HepG2 (cell line): Measurements from ENCODE around the gene C19orf44. TPM values are rescaled to one million over a fixed set of nuclear protein-coding genes. Genes with fewer than 3 reads are reported as not detected.

Experiments used
- ARNT2 ChIP-seq: sonication (generic); formaldehyde crosslinking; IDR thresholded peaks from 2 replicates; pipeline ENCODE4 v1.8.0; 2022; ENCODE audit warnings: mild to moderate bottlenecking, low read depth, missing genetic modification reagents, moderate library complexity
- BCL6 ChIP-seq: IDR thresholded peaks from 2 replicates; pipeline ENCODE4 v1.6.1; 2016; ENCODE audit warnings: missing genetic modification reagents, missing compliant biosample characterization
- CCAR2 ChIP-seq: fragments of 200-400 bp; formaldehyde crosslinking; optimal IDR thresholded peaks from 2 replicates; pipeline ENCODE3; 2018; ENCODE audit warnings: low read depth, mild to moderate bottlenecking, low read length, moderate library complexity
- ELF1 ChIP-seq: sonication (generic); formaldehyde crosslinking; IDR thresholded peaks from 2 replicates; pipeline ENCODE4 v1.4.0; 2020; ENCODE audit warnings: missing genetic modification reagents
- ELF3 ChIP-seq: IDR thresholded peaks from 2 replicates; pipeline ENCODE4 v1.6.1; 2016; ENCODE audit warnings: missing genetic modification reagents, missing compliant biosample characterization
- EP300 ChIP-seq, 3 experiments: sonication (generic) in 1 of 3; formaldehyde crosslinking in 1 of 3; IDR thresholded peaks; 2 replicates each; pipeline versions ENCODE4 v1.5.1 to v1.6.1; 2011 to 2020; ENCODE audit warnings: low read depth in 2 of 3, low read length in 2 of 3, borderline replicate concordance in 1 of 3, improper control_type of control experiment in 1 of 3, mild to moderate bottlenecking in 1 of 3, missing genetic modification reagents in 1 of 3, moderate library complexity in 1 of 3
- HMG20A ChIP-seq: IDR thresholded peaks from 2 replicates; pipeline ENCODE4 v1.6.1; 2016; ENCODE audit warnings: borderline replicate concordance
- HOXA3 ChIP-seq: sonication (generic); formaldehyde crosslinking; IDR thresholded peaks from 2 replicates; pipeline ENCODE4 v1.5.0; 2020; ENCODE audit warnings: missing genetic modification reagents
- JUNB ChIP-seq: sonication (generic); formaldehyde crosslinking; IDR thresholded peaks from 2 replicates; pipeline ENCODE4 v1.8.0; 2022; ENCODE audit warnings: missing genetic modification reagents, mild to moderate bottlenecking, borderline replicate concordance
- KDM5B ChIP-seq: sonication (generic); formaldehyde crosslinking; IDR thresholded peaks from 2 replicates; pipeline ENCODE4 v1.4.0; 2020; ENCODE audit warnings: missing genetic modification reagents, mild to moderate bottlenecking, borderline replicate concordance
- MAZ ChIP-seq, 2 experiments: sonication (generic) in 1 of 2; formaldehyde crosslinking in 1 of 2; IDR thresholded peaks; 2 replicates each; pipeline versions ENCODE4 v1.5.0 to v1.6.1; 2012 to 2020; ENCODE audit warnings: low read depth in 2 of 2, mild to moderate bottlenecking in 2 of 2, borderline replicate concordance in 1 of 2, improper control_type of control experiment in 1 of 2, low read length in 1 of 2, missing genetic modification reagents in 1 of 2, moderate library complexity in 1 of 2
- RAD51 ChIP-seq: fragments of 450-650 bp; IDR thresholded peaks from 2 replicates; pipeline ENCODE4 v1.6.1; 2016; ENCODE audit warnings: borderline replicate concordance
- SOX5 ChIP-seq: IDR thresholded peaks from 2 replicates; pipeline ENCODE4 v1.6.1; 2016; ENCODE audit warnings: borderline replicate concordance
- ZNF430 ChIP-seq: sonication (generic); formaldehyde crosslinking; IDR thresholded peaks from 2 replicates; pipeline ENCODE4 v1.9.0; 2021; ENCODE audit warnings: mild to moderate bottlenecking, missing genetic modification reagents
- polyA plus RNA-seq, 8 experiments: library from polyadenylated mRNA; depleted of rRNA in 3 of 8; stranded (reverse) in 7 of 8; unstranded in 1 of 8; fragments of >200 nt; fragmentation: Illumina TruSeq in 4 of 8; extraction: Trizol in 4 of 8; gene quantifications; 2 replicates each; pipeline versions ENCODE4 v1.2.1 to v1.2.3, GENCODE V29; 2011 to 2016; ENCODE audit warnings: low read depth in 4 of 8, missing spikeins in 1 of 8, mixed read lengths in 1 of 8; ENCODE audit not compliant: insufficient read depth in 1 of 8
- total RNA-seq, 5 experiments: library from RNA; depleted of rRNA; stranded (reverse); fragments of >200 nt; fragmentation: Illumina TruSeq; extraction: Trizol; gene quantifications; 2 replicates each; pipeline ENCODE4 v1.2.3, GENCODE V29; 2016; ENCODE audit warnings: low read depth in 1 of 5
- TF ChIP-seq, protein P1 (sequence below): sonication (generic); formaldehyde crosslinking; IDR thresholded peaks from 2 replicates; pipeline ENCODE4 v1.5.0; 2020; ENCODE audit warnings: missing genetic modification reagents, mild to moderate bottlenecking, borderline replicate concordance
- TF ChIP-seq, protein P2 (sequence below): sonication (generic); formaldehyde crosslinking; IDR thresholded peaks from 2 replicates; pipeline ENCODE4 v1.4.0; 2020; ENCODE audit warnings: missing genetic modification reagents
- TF ChIP-seq, protein P3 (sequence below): sonication (generic); formaldehyde crosslinking; IDR thresholded peaks from 2 replicates; pipeline ENCODE4 v1.4.0; 2020; ENCODE audit warnings: missing genetic modification reagents
- TF ChIP-seq, protein P4 (sequence below): sonication (generic); formaldehyde crosslinking; IDR thresholded peaks from 2 replicates; pipeline ENCODE4 v1.8.1; 2023; ENCODE audit warnings: mild to moderate bottlenecking, moderate library complexity, missing genetic modification reagents
- TF ChIP-seq, protein P5 (sequence below): IDR thresholded peaks from 2 replicates; pipeline ENCODE4 v1.6.1; 2018; ENCODE audit warnings: missing genetic modification reagents, mild to moderate bottlenecking, missing compliant biosample characterization
- TF ChIP-seq, protein P6 (sequence below), 2 experiments: fragments of 450-650 bp in 1 of 2; sonication (generic) in 1 of 2; formaldehyde crosslinking; IDR thresholded peaks; 2 replicates each; pipeline versions ENCODE4 v1.5.0 to v1.8.0; 2020 to 2022; ENCODE audit warnings: mild to moderate bottlenecking in 1 of 2, missing genetic modification reagents in 1 of 2

The C19orf44 gene
- total and polyA plus RNA-seq, 2 of the 13 experiments (the other 11 are each of a cell fraction or from before 2014, with no cell fraction given): 3.2 to 4.3 TPM

DNA sequence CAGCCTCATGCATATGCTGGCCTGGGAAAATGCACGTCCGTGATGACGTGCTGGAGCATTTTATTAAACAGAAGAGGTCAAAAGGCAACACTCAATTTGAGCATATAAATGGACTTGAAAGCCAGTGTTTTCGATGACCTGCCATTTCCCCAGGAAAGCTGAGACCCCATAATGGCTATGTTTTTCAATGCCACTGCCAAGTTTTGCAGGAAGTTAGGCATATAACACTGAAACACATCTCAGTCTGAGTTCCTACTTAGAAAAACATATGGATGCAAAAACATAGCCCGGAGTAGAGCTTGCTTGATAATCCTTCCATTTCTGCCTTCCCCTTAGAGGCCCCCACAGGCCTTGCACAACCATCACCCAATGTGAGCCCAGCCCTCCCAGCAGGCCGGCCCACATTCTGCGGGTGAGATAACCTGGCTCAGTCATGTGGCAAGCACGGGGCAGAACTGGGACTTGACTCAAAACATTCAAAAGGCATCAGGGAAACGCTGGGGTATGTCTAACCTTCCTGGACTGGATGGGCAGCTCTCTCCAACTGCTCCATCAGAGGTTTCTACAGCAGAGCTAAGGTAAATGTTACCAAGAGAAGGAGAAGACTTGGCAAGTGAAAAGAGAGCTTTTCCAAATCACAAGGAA is 49.3 kb upstream of the C19orf44 start (continued):
- TF ChIP-seq, protein P1, sequence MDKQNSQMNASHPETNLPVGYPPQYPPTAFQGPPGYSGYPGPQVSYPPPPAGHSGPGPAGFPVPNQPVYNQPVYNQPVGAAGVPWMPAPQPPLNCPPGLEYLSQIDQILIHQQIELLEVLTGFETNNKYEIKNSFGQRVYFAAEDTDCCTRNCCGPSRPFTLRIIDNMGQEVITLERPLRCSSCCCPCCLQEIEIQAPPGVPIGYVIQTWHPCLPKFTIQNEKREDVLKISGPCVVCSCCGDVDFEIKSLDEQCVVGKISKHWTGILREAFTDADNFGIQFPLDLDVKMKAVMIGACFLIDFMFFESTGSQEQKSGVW (CRISPR knock-in tag): no peak
- TF ChIP-seq, protein P2, sequence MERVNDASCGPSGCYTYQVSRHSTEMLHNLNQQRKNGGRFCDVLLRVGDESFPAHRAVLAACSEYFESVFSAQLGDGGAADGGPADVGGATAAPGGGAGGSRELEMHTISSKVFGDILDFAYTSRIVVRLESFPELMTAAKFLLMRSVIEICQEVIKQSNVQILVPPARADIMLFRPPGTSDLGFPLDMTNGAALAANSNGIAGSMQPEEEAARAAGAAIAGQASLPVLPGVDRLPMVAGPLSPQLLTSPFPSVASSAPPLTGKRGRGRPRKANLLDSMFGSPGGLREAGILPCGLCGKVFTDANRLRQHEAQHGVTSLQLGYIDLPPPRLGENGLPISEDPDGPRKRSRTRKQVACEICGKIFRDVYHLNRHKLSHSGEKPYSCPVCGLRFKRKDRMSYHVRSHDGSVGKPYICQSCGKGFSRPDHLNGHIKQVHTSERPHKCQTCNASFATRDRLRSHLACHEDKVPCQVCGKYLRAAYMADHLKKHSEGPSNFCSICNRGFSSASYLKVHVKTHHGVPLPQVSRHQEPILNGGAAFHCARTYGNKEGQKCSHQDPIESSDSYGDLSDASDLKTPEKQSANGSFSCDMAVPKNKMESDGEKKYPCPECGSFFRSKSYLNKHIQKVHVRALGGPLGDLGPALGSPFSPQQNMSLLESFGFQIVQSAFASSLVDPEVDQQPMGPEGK: peak; percentile 95
- peak; percentile 39; the same call in 1 of the 2 replicates for TF ChIP-seq ELF1 (CRISPR knock-in tag)
- TF ChIP-seq, protein P3, sequence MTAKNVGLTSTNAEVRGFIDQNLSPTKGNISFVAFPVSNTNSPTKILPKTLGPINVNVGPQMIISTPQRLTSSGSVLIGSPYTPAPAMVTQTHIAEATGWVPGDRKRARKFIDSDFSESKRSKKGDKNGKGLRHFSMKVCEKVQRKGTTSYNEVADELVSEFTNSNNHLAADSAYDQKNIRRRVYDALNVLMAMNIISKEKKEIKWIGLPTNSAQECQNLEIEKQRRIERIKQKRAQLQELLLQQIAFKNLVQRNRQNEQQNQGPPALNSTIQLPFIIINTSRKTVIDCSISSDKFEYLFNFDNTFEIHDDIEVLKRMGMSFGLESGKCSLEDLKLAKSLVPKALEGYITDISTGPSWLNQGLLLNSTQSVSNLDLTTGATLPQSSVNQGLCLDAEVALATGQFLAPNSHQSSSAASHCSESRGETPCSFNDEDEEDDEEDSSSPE (CRISPR knock-in tag): peak; percentile 49; the same call in 1 of the 2 replicates
- TF ChIP-seq, protein P4, sequence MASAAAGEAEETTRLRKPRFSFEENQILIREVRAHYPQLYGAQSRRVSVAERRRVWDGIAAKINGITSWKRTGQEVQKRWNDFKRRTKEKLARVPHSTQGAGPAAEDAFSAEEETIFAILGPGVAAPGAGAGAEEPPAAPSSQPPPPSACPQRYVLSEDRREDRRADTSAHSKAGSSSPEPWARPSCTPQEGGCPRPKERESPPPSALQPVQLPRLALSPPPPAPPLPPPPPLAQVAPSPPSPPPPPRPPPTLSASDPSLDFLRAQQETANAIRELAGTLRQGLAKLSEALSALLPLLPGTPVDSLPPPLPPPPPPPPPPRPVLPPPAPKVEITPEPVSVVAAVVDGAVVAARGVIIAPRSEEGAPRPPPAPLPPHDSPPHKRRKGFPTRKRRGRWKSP (CRISPR knock-in tag): peak; percentile 61; the same call in 1 of the 2 replicates
- no peak for TF ChIP-seq RAD51
- TF ChIP-seq MAZ (IDR thresholded peaks at IDR 0.05; ENCODE audit: borderline replicate concordance, low read depth, low read length): no peak
- peak; percentile 51; the same call in 1 of the 2 replicates for TF ChIP-seq MAZ (CRISPR knock-in tag; IDR thresholded peaks at IDR 0.05; ENCODE audit: low read depth)
- TF ChIP-seq SOX5 (CRISPR knock-in tag): peak; percentile 67; the same call in 1 of the 2 replicates
- TF ChIP-seq ELF3 (CRISPR knock-in tag): peak; percentile 50
- TF ChIP-seq, protein P5, sequence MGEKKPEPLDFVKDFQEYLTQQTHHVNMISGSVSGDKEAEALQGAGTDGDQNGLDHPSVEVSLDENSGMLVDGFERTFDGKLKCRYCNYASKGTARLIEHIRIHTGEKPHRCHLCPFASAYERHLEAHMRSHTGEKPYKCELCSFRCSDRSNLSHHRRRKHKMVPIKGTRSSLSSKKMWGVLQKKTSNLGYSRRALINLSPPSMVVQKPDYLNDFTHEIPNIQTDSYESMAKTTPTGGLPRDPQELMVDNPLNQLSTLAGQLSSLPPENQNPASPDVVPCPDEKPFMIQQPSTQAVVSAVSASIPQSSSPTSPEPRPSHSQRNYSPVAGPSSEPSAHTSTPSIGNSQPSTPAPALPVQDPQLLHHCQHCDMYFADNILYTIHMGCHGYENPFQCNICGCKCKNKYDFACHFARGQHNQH (CRISPR knock-in tag): peak; percentile 53; the same call in 1 of the 2 replicates
- peak; percentile 60; the same call in 1 of the 2 replicates for TF ChIP-seq ARNT2
- TF ChIP-seq KDM5B (CRISPR knock-in tag): peak; percentile 52; the same call in 1 of the 2 replicates
- TF ChIP-seq BCL6 (CRISPR knock-in tag): peak; percentile 47; the same call in 1 of the 2 replicates
- TF ChIP-seq, protein P6, sequence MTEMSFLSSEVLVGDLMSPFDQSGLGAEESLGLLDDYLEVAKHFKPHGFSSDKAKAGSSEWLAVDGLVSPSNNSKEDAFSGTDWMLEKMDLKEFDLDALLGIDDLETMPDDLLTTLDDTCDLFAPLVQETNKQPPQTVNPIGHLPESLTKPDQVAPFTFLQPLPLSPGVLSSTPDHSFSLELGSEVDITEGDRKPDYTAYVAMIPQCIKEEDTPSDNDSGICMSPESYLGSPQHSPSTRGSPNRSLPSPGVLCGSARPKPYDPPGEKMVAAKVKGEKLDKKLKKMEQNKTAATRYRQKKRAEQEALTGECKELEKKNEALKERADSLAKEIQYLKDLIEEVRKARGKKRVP (CRISPR knock-in tag; IDR thresholded peaks at IDR 0.05): peak in 1 of 2 experiments; percentile 54; a peak in 1 of 4 replicates
- TF ChIP-seq EP300 (IDR thresholded peaks at IDR 0.05; ENCODE audit: low read depth in 2 of 2, low read length in 2 of 2): peak in 1 of 2 experiments; percentile 53; a peak in 1 of 4 replicates
- 0 out of 2 replicates have a peak, but pooled peaks have one; percentile 42 for TF ChIP-seq EP300 (CRISPR knock-in tag; IDR thresholded peaks at IDR 0.05; ENCODE audit: borderline replicate concordance)
- TF ChIP-seq ZNF430 (CRISPR knock-in tag): peak; percentile 31; the same call in 1 of the 2 replicates
- TF ChIP-seq HMG20A: 0 out of 2 replicates have a peak, but pooled peaks have one; percentile 20
- no peak for TF ChIP-seq JUNB
- TF ChIP-seq HOXA3 (CRISPR knock-in tag): peak; percentile 42; the same call in 1 of the 2 replicates
- TF ChIP-seq CCAR2: no peak
